GM12864 (cell line): Measurements from ENCODE around the gene PUS10.

ENCODE experiments used
- DNase-seq: peaks from one replicate; pipeline ENCODE4 v3.0.0-alpha.2; 2011; ENCODE audit warnings: low read depth
- H3K4me3 ChIP-seq: 2 replicates; pipeline ENCODE4 v1.5.1; 2011; ENCODE audit warnings: mild to moderate bottlenecking, low read depth, low read length, control low read depth
- CTCF ChIP-seq: IDR thresholded peaks from 2 replicates; pipeline ENCODE4 v1.5.1; 2011; ENCODE audit warnings: low read depth, mild to moderate bottlenecking, moderate library complexity, low read length, control low read depth, inconsistent platforms; ENCODE audit errors: missing control alignments

PUS10 gene

GRCh38 chr2:60948926-60949579, 69.0 kb downstream of the PUS10 start:
- no peak for DNase-seq
- no peak for TF ChIP-seq CTCF
- no peak overlapping the region for H3K4me3 ChIP-seq

- no peak overlapping the region for H3K4me3 ChIP-seq
- no peak for DNase-seq
- TF ChIP-seq CTCF = no peak
These were observed 69.9 kb downstream of the PUS10 start for GRCh38 chr2:60948161-60948560.

GRCh38 chr2:60947056-60947455, 71.0 kb downstream of the PUS10 start:
- TF ChIP-seq CTCF = no peak
- DNase-seq = no peak
- no peak overlapping the region for H3K4me3 ChIP-seq

GRCh38 chr2:60945341-60945740, 72.7 kb downstream of the PUS10 start:
- no peak for DNase-seq
- no peak for TF ChIP-seq CTCF
- no peak overlapping the region for H3K4me3 ChIP-seq

- TF ChIP-seq CTCF = no peak
- DNase-seq = no peak
- no peak overlapping the region for H3K4me3 ChIP-seq
These were observed 78.4 kb downstream of the PUS10 start for GRCh38 chr2:60939622-60940021.

GRCh38 chr2:60938301-60938700, 79.8 kb downstream of the PUS10 start:
- no peak for DNase-seq
- H3K4me3 ChIP-seq = no peak overlapping the region
- TF ChIP-seq CTCF = no peak

GRCh38 chr2:60936757-60937156, 81.3 kb downstream of the PUS10 start:
- H3K4me3 ChIP-seq = no peak overlapping the region
- no peak for TF ChIP-seq CTCF
- no peak for DNase-seq
